Thyroid gland (tissue), 4 donors: ENCODE measurements around the gene ZNF629. TPM values are rescaled to one million over a fixed set of nuclear protein-coding genes. Genes with fewer than 3 reads are reported as not detected.

Experiments
- DNase-seq, 2 donors: peaks; one replicate each; pipeline ENCODE4 v3.0.0-alpha.2; 2019
- H3K27ac ChIP-seq, 3 donors: fragments of 200-600 bp; sonication (generic); 1 replicate in 2 of 3; 2 replicates in 1 of 3; pipeline ENCODE4 v1.5.1; 2016 to 2019; ENCODE audit warnings: mild to moderate bottlenecking in 1 of 3, moderate library complexity in 1 of 3
- H3K27me3 ChIP-seq: fragments of 200-600 bp; sonication (generic); one replicate; pipeline ENCODE4 v1.5.1; 2019
- H3K36me3 ChIP-seq, 2 donors: fragments of 200-600 bp; sonication (generic); one replicate each; pipeline ENCODE4 v1.5.1; 2016 to 2019
- H3K4me1 ChIP-seq, 2 donors: fragments of 200-600 bp; sonication (generic); one replicate each; pipeline ENCODE4 v1.5.1; 2017 to 2019
- H3K4me3 ChIP-seq, 3 donors: fragments of 200-600 bp; sonication (generic); replicated peaks in 1 of 3; 1 replicate in 2 of 3; 2 replicates in 1 of 3; pipeline ENCODE4 v1.5.1; 2016; ENCODE audit warnings: mild to moderate bottlenecking in 1 of 3
- H3K9me3 ChIP-seq: fragments of 200-600 bp; sonication (generic); one replicate; pipeline ENCODE4 v1.5.1; 2017
- POLR2A ChIP-seq, 2 donors: fragments of 450-650 bp; IDR thresholded peaks; one replicate each; pipeline ENCODE4 v1.6.1; 2017; ENCODE audit warnings: antibody characterized with exemption in 2 of 2, mild to moderate bottlenecking in 2 of 2, moderate library complexity in 1 of 2
- WGBS, 2 donors: methylation state at CpG; one replicate each; pipeline ENCODE4 v1.1.5; 2017; 5-methylcytosine and 5-hydroxymethylcytosine counted together
- intact Hi-C: fragments of 100-400 bp; cut with DNase I; formaldehyde crosslinking; loops from one replicate; pipeline ENCODE4 v1.15.1; 2023
- small RNA-seq: library from RNA; depleted of rRNA; stranded (forward); fragments of <200 nt; gene quantifications from one replicate; pipeline ENCODE3, GENCODE V24; 2016
- total RNA-seq, 4 donors: library from RNA; depleted of rRNA; stranded (reverse); fragments of >200 nt; gene quantifications; one replicate each; pipeline ENCODE4 v1.2.3, GENCODE V29; 2016
- TF ChIP-seq, protein P1 (sequence below), 6 experiments: fragments of 200-600 bp in 3 of 6; fragments of 450-650 bp in 3 of 6; sonication (generic) in 3 of 6; IDR thresholded peaks; one replicate each; pipeline ENCODE4 v1.5.1; 2016 to 2019; ENCODE audit warnings: antibody characterized with exemption in 6 of 6, mild to moderate bottlenecking in 2 of 6, inconsistent platforms in 1 of 6, moderate library complexity in 1 of 6

ZNF629 gene
- total RNA-seq, 4 donors from 2014 or later, result 14.5 to 26.7 (median 19.0) TPM

DNA sequence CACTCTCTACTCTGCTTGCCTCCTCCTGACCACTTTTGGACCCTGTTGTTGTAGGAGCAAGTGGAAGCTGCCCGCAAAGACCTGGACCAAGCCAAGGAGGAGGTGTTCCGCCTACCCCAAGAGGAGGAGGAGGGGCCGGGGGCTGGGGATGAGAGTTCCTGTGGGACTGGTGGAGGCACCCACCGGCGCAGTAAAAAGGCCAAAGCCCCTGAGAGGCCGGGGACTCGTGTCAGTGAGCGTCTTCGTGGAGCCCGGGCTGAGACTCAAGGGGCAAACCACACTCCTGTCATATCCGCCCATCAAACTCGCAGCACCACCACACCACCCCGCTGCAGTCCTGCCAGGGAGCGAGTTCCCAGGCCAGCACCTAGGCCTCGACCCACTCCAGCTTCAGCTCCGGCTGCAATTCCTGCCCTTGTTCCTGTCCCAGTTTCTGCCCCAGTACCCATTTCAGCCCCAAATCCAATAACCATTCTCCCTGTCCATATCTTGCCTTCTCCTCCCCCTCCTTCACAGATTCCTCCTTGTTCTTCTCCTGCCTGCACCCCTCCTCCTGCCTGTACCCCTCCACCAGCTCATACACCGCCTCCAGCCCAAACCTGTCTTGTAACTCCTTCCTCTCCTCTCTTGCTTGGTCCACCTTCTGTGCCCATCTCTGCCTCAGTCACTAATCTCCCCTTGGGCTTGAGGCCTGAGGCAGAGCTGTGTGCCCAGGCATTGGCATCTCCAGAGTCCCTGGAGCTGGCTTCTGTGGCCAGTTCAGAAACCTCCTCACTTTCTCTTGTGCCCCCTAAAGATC is 49.8 kb downstream of the ZNF629 start:
- Histone ChIP-seq H3K36me3 (peaks cover 66 to 68% of the 10 kb centered on the region in 2 donors), H3K4me1 (peaks cover 25 to 30% of the 10 kb centered on the region in 2 donors), H3K27me3 (no peaks in the 10 kb centered on the region), H3K27ac (no peak overlapping the region), H3K4me3 (no peak overlapping the region), H3K9me3 (no peaks in the 10 kb centered on the region)
- WGBS, 2 donors, result 94 to 96% methylated on average over 15 to 17 of the region's 17 CpGs
- no peak for DNase-seq
- intact Hi-C loops, result no loop called here
- no peak for TF ChIP-seq POLR2A (IDR thresholded peaks at IDR 0.05)
- TF ChIP-seq, protein P1, sequence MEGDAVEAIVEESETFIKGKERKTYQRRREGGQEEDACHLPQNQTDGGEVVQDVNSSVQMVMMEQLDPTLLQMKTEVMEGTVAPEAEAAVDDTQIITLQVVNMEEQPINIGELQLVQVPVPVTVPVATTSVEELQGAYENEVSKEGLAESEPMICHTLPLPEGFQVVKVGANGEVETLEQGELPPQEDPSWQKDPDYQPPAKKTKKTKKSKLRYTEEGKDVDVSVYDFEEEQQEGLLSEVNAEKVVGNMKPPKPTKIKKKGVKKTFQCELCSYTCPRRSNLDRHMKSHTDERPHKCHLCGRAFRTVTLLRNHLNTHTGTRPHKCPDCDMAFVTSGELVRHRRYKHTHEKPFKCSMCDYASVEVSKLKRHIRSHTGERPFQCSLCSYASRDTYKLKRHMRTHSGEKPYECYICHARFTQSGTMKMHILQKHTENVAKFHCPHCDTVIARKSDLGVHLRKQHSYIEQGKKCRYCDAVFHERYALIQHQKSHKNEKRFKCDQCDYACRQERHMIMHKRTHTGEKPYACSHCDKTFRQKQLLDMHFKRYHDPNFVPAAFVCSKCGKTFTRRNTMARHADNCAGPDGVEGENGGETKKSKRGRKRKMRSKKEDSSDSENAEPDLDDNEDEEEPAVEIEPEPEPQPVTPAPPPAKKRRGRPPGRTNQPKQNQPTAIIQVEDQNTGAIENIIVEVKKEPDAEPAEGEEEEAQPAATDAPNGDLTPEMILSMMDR (IDR thresholded peaks at IDR 0.05), result no peak

DNA sequence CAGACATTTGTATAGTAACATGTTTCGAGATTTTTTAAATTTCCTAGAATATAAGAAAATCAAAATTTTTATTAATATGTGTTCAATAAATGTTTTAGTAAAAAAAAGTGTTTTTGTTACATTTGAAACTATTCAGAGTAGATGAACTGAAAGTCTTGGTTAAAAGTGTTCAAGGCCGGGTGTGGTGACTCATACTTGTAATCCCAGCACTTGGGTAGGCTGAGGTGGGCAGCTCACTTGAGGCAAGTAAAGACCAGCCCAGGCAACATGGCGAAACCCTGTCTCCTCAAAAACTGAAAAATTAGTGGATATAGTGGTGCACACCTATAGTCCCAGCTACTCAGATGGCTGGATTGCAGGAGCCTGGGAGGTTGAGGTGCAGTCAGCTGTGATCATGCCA is 55.6 kb downstream of the ZNF629 start:
- Histone ChIP-seq H3K27ac (no peak overlapping the region), H3K27me3 (no peaks in the 10 kb centered on the region), H3K4me3 (no peak overlapping the region), H3K36me3 (peaks cover 69 to 70% of the 10 kb centered on the region in 2 donors), H3K9me3 (no peaks in the 10 kb centered on the region), H3K4me1 (no peaks in the 10 kb centered on the region)
- intact Hi-C loops, result no loop called here
- DNase-seq, result no peak
- TF ChIP-seq, protein P1 (IDR thresholded peaks at IDR 0.05), result no peak
- TF ChIP-seq POLR2A (IDR thresholded peaks at IDR 0.05), result no peak
- 93 to 94% methylated on average over 3 of the region's 3 CpGs for WGBS, 2 donors

DNA sequence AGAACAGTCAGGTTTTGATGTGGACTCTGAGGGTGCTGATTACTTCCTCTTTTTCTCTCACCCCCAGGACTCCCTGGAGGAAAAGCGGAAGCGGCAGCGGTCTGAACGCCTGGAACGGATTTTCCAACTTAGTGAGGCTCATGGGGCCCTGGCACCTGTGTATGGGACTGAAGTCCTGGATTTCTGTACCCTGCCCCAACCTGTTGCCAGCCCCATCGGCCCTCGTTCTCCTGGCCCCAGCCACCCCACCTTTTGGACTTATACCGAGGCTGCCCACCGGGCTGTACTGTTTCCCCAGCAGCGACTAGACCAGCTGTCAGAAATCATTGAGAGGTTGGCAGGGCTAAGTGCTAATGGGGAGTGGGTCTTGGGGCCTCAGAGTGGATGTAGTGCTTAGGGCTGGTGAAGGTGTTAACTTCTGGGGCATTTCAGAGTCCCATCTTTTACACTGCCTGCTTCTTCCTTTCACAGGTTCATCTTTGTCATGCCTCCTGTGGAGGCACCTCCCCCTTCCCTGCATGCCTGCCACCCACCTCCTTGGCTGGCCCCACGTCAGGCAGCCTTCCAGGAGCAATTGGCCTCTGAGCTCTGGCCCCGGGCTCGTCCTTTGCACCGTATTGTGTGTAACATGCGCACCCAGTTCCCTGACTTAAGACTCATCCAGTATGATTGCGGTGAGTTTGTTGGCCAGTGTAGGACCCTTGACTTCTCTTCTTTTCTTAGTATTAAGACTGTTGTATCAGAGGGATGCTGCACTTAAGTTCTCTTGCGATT is 57.9 kb downstream of the ZNF629 start:
- TF ChIP-seq, protein P1 (IDR thresholded peaks at IDR 0.05), result no peak
- TF ChIP-seq POLR2A (IDR thresholded peaks at IDR 0.05), result no peak
- Histone ChIP-seq H3K4me3 (no peak overlapping the region), H3K9me3 (no peaks in the 10 kb centered on the region), H3K36me3 (peaks cover 67 to 69% of the 10 kb centered on the region in 2 donors), H3K4me1 (no peaks in the 10 kb centered on the region), H3K27ac (no peak overlapping the region), H3K27me3 (no peaks in the 10 kb centered on the region)
- intact Hi-C loops, result no loop called here
- no peak for DNase-seq
- 85 to 86% methylated on average over 17 of the region's 17 CpGs for WGBS, 2 donors

Small RNA genes within 50 kb of the gene (small RNA-seq; reads per million reads assigned to genes)
- not detected for gene RF00017

Other genes with a start within 250 kb of the ZNF629 start
- gene ZNF764, start 228.8 kb downstream of the ZNF629 start, total RNA-seq, result 10 to 100 TPM in 3 of 4 donors, 1 to 10 TPM in 1; 9.3 to 15.4 (median 11.8) TPM
- gene ZNF688, start 215.5 kb downstream of the ZNF629 start, total RNA-seq, result 10 to 100 TPM; 10.6 to 26.1 (median 16.5) TPM
- gene ZNF785, start 201.5 kb downstream of the ZNF629 start, total RNA-seq, result 10 to 100 TPM; 10.3 to 16.9 (median 12.4) TPM
- 10 to 100 TPM in 3 of 4 donors, 1 to 10 TPM in 1; 9.7 to 14.7 (median 11.8) TPM for gene ZNF689, start 176.8 kb downstream of the ZNF629 start, total RNA-seq
- 10 to 100 TPM; 26.5 to 44.7 (median 34.7) TPM for gene PRR14, start 136.2 kb downstream of the ZNF629 start, total RNA-seq
- gene FBRS, start 128.8 kb downstream of the ZNF629 start, total RNA-seq, result 10 to 100 TPM; 35.6 to 56.8 (median 42.1) TPM
- 10 to 100 TPM; 32.9 to 57.7 (median 50.7) TPM for gene SRCAP, start 88.0 kb downstream of the ZNF629 start, total RNA-seq
- gene PHKG2, start 38.8 kb downstream of the ZNF629 start, total RNA-seq, result 10 to 100 TPM; 28.1 to 52.8 (median 42.3) TPM
- gene CFAP119, start 25.1 kb downstream of the ZNF629 start, total RNA-seq, result 10 to 100 TPM in 3 of 4 donors, 1 to 10 TPM in 1; 9.6 to 24.7 (median 15.5) TPM
- gene RNF40, start 24.9 kb downstream of the ZNF629 start, total RNA-seq, result 100 to 1,000 TPM; 105 to 147 (median 113) TPM
- gene BCL7C, start 106.9 kb upstream of the ZNF629 start, total RNA-seq, result 10 to 100 TPM; 43.6 to 67.6 (median 47.9) TPM
- 1 to 10 TPM; 2.6 to 7.5 (median 5.6) TPM for gene CTF1, start 109.4 kb upstream of the ZNF629 start, total RNA-seq
- gene FBXL19, start 136.4 kb upstream of the ZNF629 start, total RNA-seq, result 10 to 100 TPM; 11.7 to 24.0 (median 14.4) TPM
- 10 to 100 TPM; 32.9 to 49.5 (median 40.2) TPM for gene ORAI3, start 161.9 kb upstream of the ZNF629 start, total RNA-seq
- 10 to 100 TPM in 2 of 4 donors, 1 to 10 TPM in 2; 7.7 to 11.4 (median 9.2) TPM for gene SETD1A, start 170.5 kb upstream of the ZNF629 start, total RNA-seq
- 10 to 100 TPM in 2 of 4 donors, 1 to 10 TPM in 2; 4.0 to 13.8 (median 10.9) TPM for gene HSD3B7, start 198.0 kb upstream of the ZNF629 start, total RNA-seq
- gene STX1B, start 223.4 kb upstream of the ZNF629 start, total RNA-seq, result under 1 TPM in 2 of 4 donors, not detected in 2; 0.34 to 0.40 TPM
- gene STX4, start 246.4 kb upstream of the ZNF629 start, total RNA-seq, result 10 to 100 TPM; 26.8 to 47.6 (median 39.9) TPM